Keratinocyte (primary cell): ENCODE measurements around the gene MRAP.

Source experiments
- EZH2 ChIP-seq: IDR thresholded peaks from one replicate; pipeline ENCODE4 v1.6.1; 2012; ENCODE audit warnings: inconsistent platforms, mild to moderate bottlenecking, low read length, moderate library complexity
- TF ChIP-seq, protein P1 (sequence below), 3 experiments: IDR thresholded peaks in 1 of 3; conservative IDR thresholded peaks in 1 of 3; optimal IDR thresholded peaks in 1 of 3; 2 replicates in 2 of 3; 3 replicates in 1 of 3; pipeline versions ENCODE3 to v1.5.1; 2011; ENCODE audit warnings: low read length in 3 of 3, mild to moderate bottlenecking in 3 of 3, moderate library complexity in 2 of 3, control low read depth in 1 of 3, inconsistent platforms in 1 of 3; ENCODE audit not compliant: insufficient read depth in 2 of 3; ENCODE audit errors: extremely low read depth in 1 of 3

DNA sequence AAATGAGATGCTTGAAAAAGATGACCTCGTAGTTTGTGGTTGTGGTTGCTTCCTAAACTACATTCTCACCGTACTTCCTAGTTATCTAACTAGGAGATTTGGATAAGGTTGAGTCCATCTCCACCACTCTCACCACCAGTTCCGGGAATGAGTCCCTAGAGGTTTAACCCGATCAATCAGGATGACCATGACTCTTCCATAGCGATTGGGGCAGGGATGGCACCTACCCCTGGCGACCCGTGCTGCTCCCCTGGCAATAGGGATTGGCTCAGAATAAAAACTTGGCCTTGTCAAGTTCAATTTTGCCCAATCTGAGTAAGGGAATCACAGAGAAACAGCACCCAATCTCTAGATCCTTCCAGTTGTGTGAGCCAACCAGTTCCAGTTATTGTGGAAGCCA lies 17.1 kb upstream of the MRAP start:
- TF ChIP-seq, protein P1, sequence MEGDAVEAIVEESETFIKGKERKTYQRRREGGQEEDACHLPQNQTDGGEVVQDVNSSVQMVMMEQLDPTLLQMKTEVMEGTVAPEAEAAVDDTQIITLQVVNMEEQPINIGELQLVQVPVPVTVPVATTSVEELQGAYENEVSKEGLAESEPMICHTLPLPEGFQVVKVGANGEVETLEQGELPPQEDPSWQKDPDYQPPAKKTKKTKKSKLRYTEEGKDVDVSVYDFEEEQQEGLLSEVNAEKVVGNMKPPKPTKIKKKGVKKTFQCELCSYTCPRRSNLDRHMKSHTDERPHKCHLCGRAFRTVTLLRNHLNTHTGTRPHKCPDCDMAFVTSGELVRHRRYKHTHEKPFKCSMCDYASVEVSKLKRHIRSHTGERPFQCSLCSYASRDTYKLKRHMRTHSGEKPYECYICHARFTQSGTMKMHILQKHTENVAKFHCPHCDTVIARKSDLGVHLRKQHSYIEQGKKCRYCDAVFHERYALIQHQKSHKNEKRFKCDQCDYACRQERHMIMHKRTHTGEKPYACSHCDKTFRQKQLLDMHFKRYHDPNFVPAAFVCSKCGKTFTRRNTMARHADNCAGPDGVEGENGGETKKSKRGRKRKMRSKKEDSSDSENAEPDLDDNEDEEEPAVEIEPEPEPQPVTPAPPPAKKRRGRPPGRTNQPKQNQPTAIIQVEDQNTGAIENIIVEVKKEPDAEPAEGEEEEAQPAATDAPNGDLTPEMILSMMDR (optimal IDR thresholded peaks at IDR 0.05 in 1 of 3, IDR thresholded peaks at IDR 0.05 in 1 of 3, conservative IDR thresholded peaks at IDR 0.05 in 1 of 3; ENCODE audit: extremely low read depth in 1 of 3, insufficient read depth in 2 of 3, low read length in 3 of 3): no peak
- no peak for TF ChIP-seq EZH2
